Thyroid gland (tissue), 4 donors: ENCODE data around the gene SLCO3A1. TPM values are rescaled to one million over a fixed set of nuclear protein-coding genes. Genes with fewer than 3 reads are reported as not detected.
A peak's percentile ranks its signal among the peaks of the same experiment; 100 is the strongest.

ENCODE experiments used
- DNase-seq, 2 donors: peaks; one replicate each; pipeline ENCODE4 v3.0.0-alpha.2; 2019
- H3K27ac ChIP-seq, 3 donors: fragments of 200-600 bp; sonication (generic); 1 replicate in 2 of 3; 2 replicates in 1 of 3; pipeline ENCODE4 v1.5.1; 2016 to 2019; ENCODE audit warnings: mild to moderate bottlenecking in 1 of 3, moderate library complexity in 1 of 3
- H3K27me3 ChIP-seq: fragments of 200-600 bp; sonication (generic); one replicate; pipeline ENCODE4 v1.5.1; 2019
- H3K36me3 ChIP-seq, 2 donors: fragments of 200-600 bp; sonication (generic); one replicate each; pipeline ENCODE4 v1.5.1; 2016 to 2019
- H3K4me1 ChIP-seq, 2 donors: fragments of 200-600 bp; sonication (generic); one replicate each; pipeline ENCODE4 v1.5.1; 2017 to 2019
- H3K4me3 ChIP-seq, 3 donors: fragments of 200-600 bp; sonication (generic); replicated peaks in 1 of 3; 1 replicate in 2 of 3; 2 replicates in 1 of 3; pipeline ENCODE4 v1.5.1; 2016; ENCODE audit warnings: mild to moderate bottlenecking in 1 of 3
- H3K9me3 ChIP-seq: fragments of 200-600 bp; sonication (generic); one replicate; pipeline ENCODE4 v1.5.1; 2017
- POLR2A ChIP-seq, 2 donors: fragments of 450-650 bp; IDR thresholded peaks; one replicate each; pipeline ENCODE4 v1.6.1; 2017; ENCODE audit warnings: antibody characterized with exemption in 2 of 2, mild to moderate bottlenecking in 2 of 2, moderate library complexity in 1 of 2
- WGBS, 2 donors: methylation state at CpG; one replicate each; pipeline ENCODE4 v1.1.5; 2017; 5-methylcytosine and 5-hydroxymethylcytosine counted together
- intact Hi-C: fragments of 100-400 bp; cut with DNase I; formaldehyde crosslinking; loops from one replicate; pipeline ENCODE4 v1.15.1; 2023
- total RNA-seq, 4 donors: library from RNA; depleted of rRNA; stranded (reverse); fragments of >200 nt; gene quantifications; one replicate each; pipeline ENCODE4 v1.2.3, GENCODE V29; 2016
- TF ChIP-seq, protein P1 (sequence below), 6 experiments: fragments of 200-600 bp in 3 of 6; fragments of 450-650 bp in 3 of 6; sonication (generic) in 3 of 6; IDR thresholded peaks; one replicate each; pipeline ENCODE4 v1.5.1; 2016 to 2019; ENCODE audit warnings: antibody characterized with exemption in 6 of 6, mild to moderate bottlenecking in 2 of 6, inconsistent platforms in 1 of 6, moderate library complexity in 1 of 6

SLCO3A1 gene
- total RNA-seq, 4 donors from 2014 or later: 23.3 to 31.4 (median 28.0) TPM

DNA sequence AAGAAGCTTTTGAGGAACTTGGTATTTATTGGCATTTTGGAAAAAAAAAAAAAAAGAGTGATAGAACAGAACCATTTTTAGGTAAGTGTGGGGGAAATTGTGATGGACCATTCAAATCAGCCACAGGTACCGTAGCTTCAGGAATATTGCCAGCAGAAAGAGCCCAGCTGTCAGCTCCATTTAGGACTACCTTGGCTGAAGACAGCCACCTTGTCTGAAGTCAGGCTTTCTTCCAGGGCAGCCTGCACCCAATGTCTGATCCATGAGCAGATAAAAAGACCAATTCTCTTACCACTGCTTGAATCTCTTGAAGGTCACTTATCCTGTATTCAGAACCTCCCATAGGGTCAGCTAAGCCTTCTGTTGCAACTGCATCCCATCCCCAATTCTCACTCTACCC, 37.6 kb downstream of the SLCO3A1 start:
- no peaks in the 10 kb centered on the region for H3K27me3 ChIP-seq
- no peak overlapping the region for H3K27ac ChIP-seq
- H3K36me3 ChIP-seq: no peaks in the 10 kb centered on the region
- DNase-seq: no peak
- TF ChIP-seq, protein P1, sequence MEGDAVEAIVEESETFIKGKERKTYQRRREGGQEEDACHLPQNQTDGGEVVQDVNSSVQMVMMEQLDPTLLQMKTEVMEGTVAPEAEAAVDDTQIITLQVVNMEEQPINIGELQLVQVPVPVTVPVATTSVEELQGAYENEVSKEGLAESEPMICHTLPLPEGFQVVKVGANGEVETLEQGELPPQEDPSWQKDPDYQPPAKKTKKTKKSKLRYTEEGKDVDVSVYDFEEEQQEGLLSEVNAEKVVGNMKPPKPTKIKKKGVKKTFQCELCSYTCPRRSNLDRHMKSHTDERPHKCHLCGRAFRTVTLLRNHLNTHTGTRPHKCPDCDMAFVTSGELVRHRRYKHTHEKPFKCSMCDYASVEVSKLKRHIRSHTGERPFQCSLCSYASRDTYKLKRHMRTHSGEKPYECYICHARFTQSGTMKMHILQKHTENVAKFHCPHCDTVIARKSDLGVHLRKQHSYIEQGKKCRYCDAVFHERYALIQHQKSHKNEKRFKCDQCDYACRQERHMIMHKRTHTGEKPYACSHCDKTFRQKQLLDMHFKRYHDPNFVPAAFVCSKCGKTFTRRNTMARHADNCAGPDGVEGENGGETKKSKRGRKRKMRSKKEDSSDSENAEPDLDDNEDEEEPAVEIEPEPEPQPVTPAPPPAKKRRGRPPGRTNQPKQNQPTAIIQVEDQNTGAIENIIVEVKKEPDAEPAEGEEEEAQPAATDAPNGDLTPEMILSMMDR (IDR thresholded peaks at IDR 0.05): no peak
- no peak for TF ChIP-seq POLR2A (IDR thresholded peaks at IDR 0.05)
- peaks cover 16% of the 10 kb centered on the region in 2 donors for H3K4me1 ChIP-seq
- WGBS, 2 donors: 92 to 100% methylated on average over 1 of the region's 1 CpG
- intact Hi-C loops: no loop called here
- no peaks in the 10 kb centered on the region for H3K9me3 ChIP-seq
- no peak overlapping the region for H3K4me3 ChIP-seq

DNA sequence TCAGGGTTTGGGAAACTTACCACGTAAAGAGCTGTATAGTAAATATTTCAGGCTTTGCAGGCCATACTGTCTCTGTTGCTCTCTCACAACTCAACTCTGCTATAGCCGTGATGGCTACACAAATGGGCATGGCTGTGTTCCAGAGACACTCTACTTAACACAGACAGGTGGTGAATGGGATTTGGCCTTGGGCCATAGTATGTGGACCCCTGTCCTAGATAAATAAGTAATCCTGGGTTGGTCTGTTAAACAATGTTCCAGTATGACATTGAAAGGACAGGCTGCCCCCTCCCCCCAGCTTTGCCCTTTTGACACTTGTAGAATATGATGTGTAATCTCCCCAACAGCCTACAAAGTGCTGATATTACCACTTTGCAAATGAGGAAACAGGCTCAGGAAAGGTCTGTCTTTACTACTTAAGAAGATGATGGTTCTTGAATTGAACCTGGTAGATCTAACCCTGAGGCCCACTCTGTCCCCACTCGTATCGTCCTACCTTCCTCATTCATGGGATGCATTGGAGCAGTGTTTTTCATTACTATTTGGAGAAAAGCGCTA, 38.4 kb downstream of the SLCO3A1 start:
- no peaks in the 10 kb centered on the region for H3K9me3 ChIP-seq
- TF ChIP-seq POLR2A (IDR thresholded peaks at IDR 0.05): no peak
- TF ChIP-seq, protein P1 (IDR thresholded peaks at IDR 0.05): no peak
- H3K27me3 ChIP-seq: no peaks in the 10 kb centered on the region
- intact Hi-C loops: no loop called here
- peaks cover 16% of the 10 kb centered on the region in 2 donors for H3K4me1 ChIP-seq
- H3K27ac ChIP-seq: no peak overlapping the region
- no peak for DNase-seq
- WGBS, 2 donors: 96 to 98% methylated on average over 5 of the region's 5 CpGs
- no peaks in the 10 kb centered on the region for H3K36me3 ChIP-seq
- no peak overlapping the region for H3K4me3 ChIP-seq

DNA sequence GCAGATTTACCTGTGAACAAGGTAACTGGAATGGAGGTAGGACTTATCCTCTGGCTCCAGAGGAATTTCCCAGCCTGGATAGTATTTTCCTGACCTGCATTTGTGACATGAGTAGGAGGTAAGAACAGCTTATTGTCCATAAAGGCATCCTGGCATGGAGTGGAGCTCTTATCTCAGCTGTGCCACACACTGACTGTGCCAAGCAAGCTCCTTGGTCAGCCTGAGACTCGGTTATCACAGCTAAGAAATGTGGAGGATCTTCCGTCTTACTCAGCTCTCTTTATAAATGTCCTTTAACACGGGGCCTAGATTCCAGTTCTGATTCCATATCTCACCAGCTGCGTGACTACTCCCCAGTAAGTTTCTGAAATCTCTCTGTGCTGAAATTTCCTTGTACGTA, 38.9 kb downstream of the SLCO3A1 start:
- peaks cover 14% of the 10 kb centered on the region in 2 donors for H3K4me1 ChIP-seq
- WGBS, 2 donors: 94 to 98% methylated on average over 5 of the region's 5 CpGs
- no peaks in the 10 kb centered on the region for H3K36me3 ChIP-seq
- no peaks in the 10 kb centered on the region for H3K27me3 ChIP-seq
- H3K27ac ChIP-seq: no peak overlapping the region
- no peak for DNase-seq
- intact Hi-C loops: no loop called here
- TF ChIP-seq, protein P1 (IDR thresholded peaks at IDR 0.05): no peak
- no peak for TF ChIP-seq POLR2A (IDR thresholded peaks at IDR 0.05)
- H3K9me3 ChIP-seq: no peaks in the 10 kb centered on the region
- H3K4me3 ChIP-seq: no peak overlapping the region

DNA sequence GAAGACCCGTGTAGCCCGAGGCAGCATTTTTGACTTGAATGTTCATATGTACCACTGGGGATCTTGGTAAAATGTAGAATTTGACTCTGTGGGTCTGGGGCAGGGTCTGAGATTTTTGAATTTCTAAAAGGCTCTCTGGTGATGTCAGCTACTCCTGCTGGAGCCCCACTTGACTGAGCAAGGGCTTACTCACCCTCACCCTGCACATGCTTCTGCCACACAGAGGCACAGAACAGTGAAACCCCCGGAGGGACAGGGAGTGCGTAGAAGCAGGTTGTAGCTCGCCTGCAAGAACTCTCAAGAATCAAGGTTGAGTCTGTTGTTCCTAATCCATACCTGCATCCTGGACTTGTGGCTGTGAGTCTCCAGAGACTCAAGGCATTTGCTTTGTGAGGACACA, 41.1 kb downstream of the SLCO3A1 start:
- no peak overlapping the region for H3K27ac ChIP-seq
- H3K4me3 ChIP-seq: no peak overlapping the region
- H3K9me3 ChIP-seq: no peaks in the 10 kb centered on the region
- no peaks in the 10 kb centered on the region for H3K36me3 ChIP-seq
- H3K27me3 ChIP-seq: no peaks in the 10 kb centered on the region
- TF ChIP-seq POLR2A (IDR thresholded peaks at IDR 0.05): no peak
- TF ChIP-seq, protein P1 (IDR thresholded peaks at IDR 0.05): no peak
- peak; percentile 27 to 37 for DNase-seq
- WGBS, 2 donors: 84 to 91% methylated on average over 4 to 5 of the region's 5 CpGs
- peaks cover 0 to 5% of the 10 kb centered on the region in 2 donors for H3K4me1 ChIP-seq
- intact Hi-C loops: no loop called here

DNA sequence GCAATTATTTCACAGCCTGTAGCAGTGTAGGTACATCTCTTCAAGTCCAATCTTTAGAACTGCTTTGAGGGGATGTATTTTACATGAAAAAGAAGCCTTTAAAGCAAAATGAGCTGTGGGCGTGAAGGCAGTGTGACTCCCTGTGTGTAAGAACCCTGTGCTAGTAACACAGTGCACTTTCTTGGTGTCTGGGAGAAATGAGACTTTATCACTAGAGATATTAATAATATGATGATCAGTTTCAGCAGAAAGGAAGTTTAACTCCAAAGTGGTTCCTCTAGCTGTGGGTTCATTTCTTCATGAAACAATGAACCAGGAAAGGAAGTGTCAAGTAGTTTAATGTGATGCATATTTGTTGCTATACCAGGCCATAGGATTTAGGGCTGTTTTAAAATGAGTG, 41.5 kb downstream of the SLCO3A1 start:
- TF ChIP-seq, protein P1 (IDR thresholded peaks at IDR 0.05): no peak
- no peak for TF ChIP-seq POLR2A (IDR thresholded peaks at IDR 0.05)
- Histone ChIP-seq H3K9me3 (no peaks in the 10 kb centered on the region), H3K4me3 (no peak overlapping the region), H3K27me3 (no peaks in the 10 kb centered on the region), H3K4me1 (peaks cover 0 to 5% of the 10 kb centered on the region in 2 donors), H3K27ac (no peak overlapping the region), H3K36me3 (no peaks in the 10 kb centered on the region)
- intact Hi-C loops: no loop called here
- WGBS, 2 donors: 100% methylated on average over 1 of the region's 1 CpG
- no peak for DNase-seq
